Germinal center (tissue), 1 donor: ENCODE results near the gene TBATA.

Source experiments
- DNase-seq: peaks from one replicate; pipeline ENCODE4 v3.0.0; 2012; ENCODE audit warnings: mixed read lengths, low spot score

TBATA gene

DNA sequence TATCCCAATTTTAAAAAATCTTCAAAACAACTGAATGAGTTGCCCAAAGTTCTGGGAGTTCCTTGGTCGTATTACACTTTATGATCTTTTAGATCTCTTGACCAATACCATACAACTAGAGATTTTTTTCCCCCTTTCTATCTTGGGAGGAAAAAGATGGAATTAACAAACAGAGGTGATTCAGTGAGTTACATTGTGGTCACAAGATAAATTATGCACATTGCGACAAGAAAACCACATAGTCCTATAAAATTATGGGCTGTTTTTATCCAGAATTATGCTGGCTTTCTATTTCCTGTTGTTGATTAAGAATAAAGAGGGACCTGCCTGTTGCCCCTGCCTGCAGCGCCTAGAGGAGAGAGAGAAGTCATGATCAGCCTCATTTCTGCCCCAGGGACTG is 22.4 kb upstream of the TBATA start:
- no peak for DNase-seq

GRCh38 chr10:70806841-70807240 is 21.7 kb upstream of the TBATA start:
- DNase-seq = no peak

GRCh38 chr10:70805619-70806215 is 20.5 kb upstream of the TBATA start:
- no peak for DNase-seq

DNA sequence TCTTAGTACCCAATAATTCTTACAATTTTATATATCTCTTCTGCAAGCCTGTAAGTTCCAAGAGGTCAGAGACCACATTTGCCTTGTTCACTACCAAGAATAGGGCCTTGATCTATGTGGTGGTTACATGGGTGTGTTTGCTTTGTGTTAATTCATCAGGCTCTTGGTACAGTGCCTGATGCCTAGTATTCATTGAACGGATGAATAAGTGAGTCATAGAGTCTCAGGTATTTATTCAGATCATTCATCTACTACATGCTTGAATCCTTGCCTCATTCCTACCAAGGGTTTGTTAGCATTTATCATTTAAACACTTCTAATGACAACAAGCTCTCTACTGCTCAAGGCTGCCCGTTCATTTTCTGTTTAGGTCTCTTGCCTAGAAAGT is 19.2 kb upstream of the TBATA start:
- DNase-seq = no peak

- DNase-seq = no peak
Measured at GRCh38 chr10:70803775-70804420, 18.7 kb upstream of the TBATA start.

DNA sequence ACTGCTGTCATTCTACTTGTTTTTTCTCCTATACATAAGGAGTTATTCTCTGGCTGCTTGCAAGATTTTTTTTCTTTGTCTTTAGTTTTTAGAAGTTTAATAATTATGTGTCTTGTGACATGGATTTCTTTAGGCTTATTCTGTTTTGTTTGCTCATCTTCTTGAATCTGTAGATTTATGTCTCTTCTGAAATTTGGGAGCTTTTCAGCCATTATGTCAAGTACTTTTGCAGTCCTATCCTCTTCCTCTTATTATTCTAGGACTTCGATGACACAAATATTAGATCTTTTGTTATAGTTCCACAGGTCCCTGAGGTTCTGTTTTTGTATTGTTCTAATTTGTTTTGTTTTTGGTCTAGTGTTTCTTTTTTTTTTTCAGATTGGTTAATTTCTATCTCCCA is 16.7 kb upstream of the TBATA start:
- DNase-seq = no peak

GRCh38 chr10:70799124-70799523 is 13.9 kb upstream of the TBATA start:
- no peak for DNase-seq

DNA sequence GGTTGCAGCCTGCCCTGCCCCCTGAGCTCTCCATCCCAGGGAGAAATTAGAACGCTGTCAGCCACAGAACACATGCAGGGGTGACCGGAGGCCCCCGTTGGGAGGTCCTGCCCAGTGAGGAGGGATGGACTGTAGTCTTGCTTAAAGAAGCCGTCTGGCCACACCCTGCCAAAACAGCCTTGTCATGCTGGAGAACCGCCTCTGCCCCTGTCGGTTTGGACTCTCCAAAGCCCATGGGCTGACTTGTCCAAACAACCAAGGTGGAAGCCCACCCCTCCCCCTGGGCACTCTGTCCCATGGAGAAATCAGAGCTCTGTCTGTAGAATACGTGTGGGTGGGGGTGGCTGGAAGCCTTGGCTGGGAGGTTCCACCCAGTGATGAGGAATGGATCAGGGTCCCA is 12.7 kb upstream of the TBATA start:
- no peak for DNase-seq

GRCh38 chr10:70795613-70796012 is 10.4 kb upstream of the TBATA start:
- no peak for DNase-seq

- no peak for DNase-seq
Measured at GRCh38 chr10:70791386-70792039, 6.3 kb upstream of the TBATA start.

- DNase-seq = no peak
Measured at GRCh38 chr10:70786799-70787415, 1.7 kb upstream of the TBATA start.

- DNase-seq = no peak
Measured at GRCh38 chr10:70784471-70784870, 706 bp downstream of the TBATA start.

DNA sequence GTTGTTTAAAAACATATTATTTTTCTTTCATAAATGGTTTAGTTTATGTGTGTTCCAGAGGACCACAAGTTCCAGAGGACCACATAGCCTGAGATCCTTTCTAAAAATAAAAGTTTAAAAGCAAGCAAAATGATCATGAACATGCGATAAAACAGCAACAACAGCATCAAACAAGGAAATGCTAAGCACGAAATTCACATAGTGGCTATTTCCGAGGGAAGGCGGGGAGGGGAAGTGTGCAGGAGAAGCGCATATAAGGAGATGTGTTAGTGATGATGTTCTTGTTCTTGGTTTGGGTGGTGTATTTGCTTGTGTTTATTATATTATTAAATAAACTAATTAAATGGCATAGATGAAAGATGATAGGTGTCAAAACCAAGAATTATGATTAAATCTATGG is 1.2 kb downstream of the TBATA start:
- DNase-seq = no peak

DNA sequence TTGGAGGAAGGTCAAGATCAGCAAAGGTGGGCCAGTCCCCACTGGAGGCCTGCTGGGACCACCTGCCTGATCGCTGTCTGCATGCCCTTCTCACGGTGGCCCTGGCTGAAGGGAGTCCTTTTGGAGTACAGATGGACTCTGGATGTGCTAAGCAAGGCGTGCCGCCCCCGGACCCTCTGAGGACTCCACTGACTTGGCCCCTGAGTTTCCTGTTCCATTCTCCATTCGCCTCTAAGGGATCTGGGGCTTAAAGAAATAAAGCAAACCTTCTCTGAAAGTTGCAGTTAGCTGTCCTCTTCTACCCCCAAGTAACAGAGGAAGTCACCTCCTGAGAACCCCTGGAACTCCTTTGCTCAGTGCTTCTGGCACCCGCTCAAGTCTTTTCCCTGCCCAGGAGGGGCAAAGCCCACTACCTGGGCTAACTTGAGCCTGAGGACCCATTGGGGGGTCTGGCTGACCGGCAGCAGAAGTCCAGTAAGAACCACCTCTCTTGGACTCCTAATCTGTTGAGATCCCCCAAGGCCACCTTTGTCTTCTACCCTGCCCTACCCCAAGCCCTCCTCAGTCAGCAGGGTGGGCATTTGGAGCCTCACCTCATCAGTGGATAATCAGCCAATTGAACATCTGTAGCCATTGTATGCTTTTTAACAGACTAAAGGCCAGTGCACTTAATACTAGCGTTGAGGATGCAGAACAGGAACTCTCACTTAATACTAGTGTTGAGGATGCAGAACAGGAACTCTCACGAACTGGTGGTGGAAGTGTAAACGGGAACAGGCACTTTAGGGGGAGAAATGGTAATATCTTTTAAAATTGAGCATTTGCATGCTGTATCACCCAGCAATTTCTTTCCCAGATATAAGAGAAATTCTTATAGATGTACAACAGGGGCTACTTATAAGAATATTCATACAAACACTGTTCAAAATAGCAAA is 2.2 kb downstream of the TBATA start:
- DNase-seq = no peak

- no peak for DNase-seq
Measured at GRCh38 chr10:70782086-70782745, 3.0 kb downstream of the TBATA start.

DNA sequence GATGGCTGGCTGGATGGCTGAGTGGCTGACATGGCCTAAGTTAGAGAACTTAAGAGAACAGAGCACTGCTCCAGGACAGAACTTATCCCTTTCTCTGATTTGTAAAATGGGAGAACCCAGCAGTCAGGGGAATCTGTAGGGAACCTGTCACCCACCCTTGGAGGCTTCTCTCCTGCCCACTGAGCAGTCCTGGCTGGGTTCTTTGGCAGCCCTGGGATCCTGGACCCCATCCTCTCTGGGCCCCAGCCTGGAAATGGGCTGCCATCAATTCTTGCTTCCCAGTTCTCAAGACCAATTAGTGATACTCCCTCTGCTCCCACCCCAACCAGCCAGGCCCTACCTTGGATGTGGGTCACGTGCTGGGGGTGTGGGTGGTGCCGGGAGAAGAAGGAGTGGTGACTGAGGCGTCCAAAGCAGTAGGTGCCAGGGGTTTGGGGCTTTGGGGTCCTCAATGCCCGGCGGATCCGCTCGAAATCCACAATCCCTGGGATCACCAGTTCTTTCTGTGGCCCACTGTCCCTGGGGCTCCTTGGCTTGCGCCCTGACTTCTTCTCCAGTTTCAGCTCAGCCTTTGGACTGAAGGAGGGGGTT is 3.6 kb downstream of the TBATA start:
- no peak for DNase-seq

DNA sequence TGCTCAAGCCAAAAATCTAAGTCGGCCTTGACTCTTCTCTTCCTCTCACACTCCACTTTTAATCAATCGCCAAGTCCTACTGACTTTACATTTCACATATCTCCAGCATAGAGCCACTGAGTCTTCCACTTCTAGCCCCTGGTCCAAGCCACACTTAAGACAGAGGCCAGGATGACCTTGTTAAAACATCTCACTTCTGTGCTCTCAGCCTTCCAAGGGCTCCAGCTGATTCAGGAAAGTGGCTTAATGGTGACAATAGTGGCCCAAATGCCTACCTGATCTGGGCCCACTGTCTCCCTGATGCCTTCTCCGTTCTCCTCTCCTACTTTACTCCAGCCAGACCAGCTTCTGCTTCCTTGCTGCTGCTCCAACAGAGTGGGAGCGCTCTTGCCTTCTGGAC is 4.4 kb downstream of the TBATA start:
- DNase-seq = no peak

GRCh38 chr10:70780370-70780760 is 4.8 kb downstream of the TBATA start:
- no peak for DNase-seq

DNA sequence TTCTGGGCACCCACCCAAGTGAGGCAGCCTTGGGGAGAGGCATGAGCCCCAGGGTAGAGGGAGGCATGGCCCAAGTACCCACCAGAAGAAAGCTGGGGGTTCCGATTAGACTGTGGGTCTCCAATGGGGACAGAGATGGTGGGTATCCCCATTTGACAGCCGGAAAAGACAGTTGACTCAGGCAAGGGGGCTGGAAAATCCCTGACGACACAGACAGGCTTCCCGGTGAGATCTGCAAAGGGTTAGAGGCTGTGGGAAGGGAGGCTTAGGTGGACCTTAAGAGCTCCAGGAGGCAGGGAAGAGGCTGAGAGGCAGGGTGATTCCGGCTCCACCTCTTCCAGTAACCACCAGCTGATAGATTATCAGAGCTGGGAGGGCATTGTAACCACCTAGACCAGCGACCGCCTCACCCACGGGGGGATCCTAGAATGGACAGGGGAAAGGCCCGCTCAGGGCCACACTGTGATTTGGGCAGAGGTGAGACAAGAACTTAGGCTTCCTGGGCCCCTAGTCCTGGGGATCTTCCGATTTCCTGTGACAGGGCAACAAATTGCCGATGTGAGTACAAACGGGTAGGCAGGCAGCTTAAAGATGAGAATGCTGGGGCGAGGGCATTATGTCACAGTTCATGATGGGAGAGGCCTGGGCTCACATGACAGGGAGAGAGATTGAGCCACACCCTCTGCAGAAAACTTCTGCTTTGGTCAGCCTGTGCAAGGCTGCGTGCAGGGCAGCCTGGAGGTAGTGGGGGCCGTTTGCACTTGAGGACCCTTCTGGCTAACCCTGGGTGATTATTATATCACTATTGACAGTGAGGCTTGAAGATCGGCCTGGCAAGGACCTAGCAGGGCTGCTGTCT is 5.4 kb downstream of the TBATA start:
- DNase-seq = no peak

DNA sequence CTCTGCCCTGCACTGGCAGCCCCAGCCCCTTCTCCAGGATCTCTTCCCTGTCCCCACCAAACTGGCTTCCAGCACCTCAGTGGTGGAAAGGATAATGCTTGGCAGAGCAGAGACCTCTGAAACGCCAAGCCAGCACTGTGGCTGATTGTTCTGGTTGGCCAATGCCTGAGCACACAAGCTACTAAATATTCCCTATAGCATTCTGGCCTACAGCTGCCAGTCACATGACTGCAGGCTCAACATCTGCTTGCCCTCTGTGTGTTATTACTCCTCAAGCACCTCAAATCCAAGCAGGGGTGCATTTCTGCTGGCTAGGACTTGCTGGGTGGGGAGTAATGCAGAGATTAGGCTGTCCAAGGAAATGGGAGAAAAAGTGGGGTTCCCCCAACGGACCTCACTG is 6.1 kb downstream of the TBATA start:
- DNase-seq = no peak
